Measurements from ENCODE around the gene KRTAP5-8.
"Not testable (repeated sequence)": the region's sequence is repeated elsewhere in the genome, so short reads cannot be mapped to it uniquely, and the experiment has no call there.

KRTAP5-8 gene, protein sequence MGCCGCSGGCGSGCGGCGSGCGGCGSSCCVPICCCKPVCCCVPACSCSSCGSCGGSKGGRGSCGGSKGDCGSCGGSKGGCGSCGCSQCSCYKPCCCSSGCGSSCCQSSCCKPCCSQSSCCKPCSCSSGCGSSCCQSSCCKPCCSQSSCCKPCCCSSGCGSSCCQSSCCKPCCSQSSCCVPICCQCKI

GRCh38 chr11:71537977-71538665, at the start of gene KRTAP5-8:
KRTAP5-8 (plus strand) TSS chr11:71538025; CDS start chr11:71538056, 31 bp downstream.
- in situ Hi-C loops (cut with MboI; ENCODE audit: low sequenced_read_pairs), result not testable (repeated sequence)

- in situ Hi-C loops (cut with MboI; ENCODE audit: low sequenced_read_pairs), result no loop called here
Measured at GRCh38 chr11:71488681-71489270, 49.0 kb upstream of the KRTAP5-8 start.

DNA sequence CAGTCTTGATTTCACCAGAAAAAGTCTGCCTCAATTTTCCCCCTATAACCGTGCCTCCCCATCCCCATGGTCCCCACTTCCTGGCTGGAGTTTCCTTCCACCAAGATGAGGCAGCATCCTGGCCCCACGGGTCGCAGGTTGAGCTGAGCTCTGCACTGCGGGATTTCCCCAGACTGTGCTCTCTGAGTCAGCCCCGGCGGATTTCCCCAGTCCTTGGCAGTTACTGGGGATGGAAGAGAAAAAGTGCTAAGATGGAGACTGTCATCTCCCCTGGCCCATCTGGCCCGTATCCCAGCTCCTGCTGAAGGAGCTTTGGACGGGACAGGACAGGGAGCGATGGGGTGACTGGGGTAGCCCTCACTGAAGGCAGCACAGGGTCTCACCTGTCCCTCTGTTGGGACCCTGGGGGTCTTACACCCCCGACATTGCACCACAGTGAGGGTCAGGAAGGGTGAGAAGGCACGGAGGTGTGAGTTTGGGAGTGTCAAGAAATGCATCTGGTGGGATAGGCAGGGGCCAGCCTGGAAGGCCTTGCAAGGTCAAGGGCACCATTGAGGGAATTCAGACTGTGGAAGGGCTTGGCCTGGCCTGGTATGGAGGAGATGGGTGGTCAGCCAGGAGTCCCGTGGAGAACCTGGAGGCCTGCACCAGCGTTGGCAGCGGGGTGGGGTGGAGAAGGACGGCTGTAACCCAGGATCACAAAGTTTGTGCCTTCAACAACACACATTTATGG, 48.3 kb upstream of the KRTAP5-8 start:
- in situ Hi-C loops (cut with MboI; ENCODE audit: low sequenced_read_pairs), result no loop called here

GRCh38 chr11:71490044-71490730, 47.6 kb upstream of the KRTAP5-8 start:
- in situ Hi-C loops (cut with MboI; ENCODE audit: low sequenced_read_pairs), result no loop called here

- in situ Hi-C loops (cut with MboI; ENCODE audit: low sequenced_read_pairs), result no loop called here
Measured at GRCh38 chr11:71490731-71491390, 47.0 kb upstream of the KRTAP5-8 start.

DNA sequence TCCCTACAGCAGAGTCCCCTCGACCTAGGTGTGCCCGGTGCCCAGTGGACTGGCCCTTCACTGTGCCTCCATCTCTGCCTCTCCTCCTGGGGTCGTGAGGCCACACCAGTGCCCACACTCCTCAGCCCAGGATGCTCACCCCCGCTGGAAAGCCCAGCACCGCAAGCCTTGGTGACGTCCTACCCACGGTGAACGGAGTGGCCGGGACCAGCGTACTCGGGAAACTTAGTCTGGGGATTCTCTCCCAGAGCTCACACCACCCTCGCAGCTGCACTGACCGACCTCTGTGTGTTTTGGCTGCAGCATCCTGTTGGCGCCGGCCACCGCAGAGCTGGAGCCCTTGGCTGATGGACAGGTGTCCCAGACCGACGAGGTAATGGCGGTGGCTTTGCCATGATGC, 46.3 kb upstream of the KRTAP5-8 start:
- in situ Hi-C loops (cut with MboI; ENCODE audit: low sequenced_read_pairs), result no loop called here

GRCh38 chr11:71491940-71492339, 45.9 kb upstream of the KRTAP5-8 start:
- in situ Hi-C loops (cut with MboI; ENCODE audit: low sequenced_read_pairs), result no loop called here

DNA sequence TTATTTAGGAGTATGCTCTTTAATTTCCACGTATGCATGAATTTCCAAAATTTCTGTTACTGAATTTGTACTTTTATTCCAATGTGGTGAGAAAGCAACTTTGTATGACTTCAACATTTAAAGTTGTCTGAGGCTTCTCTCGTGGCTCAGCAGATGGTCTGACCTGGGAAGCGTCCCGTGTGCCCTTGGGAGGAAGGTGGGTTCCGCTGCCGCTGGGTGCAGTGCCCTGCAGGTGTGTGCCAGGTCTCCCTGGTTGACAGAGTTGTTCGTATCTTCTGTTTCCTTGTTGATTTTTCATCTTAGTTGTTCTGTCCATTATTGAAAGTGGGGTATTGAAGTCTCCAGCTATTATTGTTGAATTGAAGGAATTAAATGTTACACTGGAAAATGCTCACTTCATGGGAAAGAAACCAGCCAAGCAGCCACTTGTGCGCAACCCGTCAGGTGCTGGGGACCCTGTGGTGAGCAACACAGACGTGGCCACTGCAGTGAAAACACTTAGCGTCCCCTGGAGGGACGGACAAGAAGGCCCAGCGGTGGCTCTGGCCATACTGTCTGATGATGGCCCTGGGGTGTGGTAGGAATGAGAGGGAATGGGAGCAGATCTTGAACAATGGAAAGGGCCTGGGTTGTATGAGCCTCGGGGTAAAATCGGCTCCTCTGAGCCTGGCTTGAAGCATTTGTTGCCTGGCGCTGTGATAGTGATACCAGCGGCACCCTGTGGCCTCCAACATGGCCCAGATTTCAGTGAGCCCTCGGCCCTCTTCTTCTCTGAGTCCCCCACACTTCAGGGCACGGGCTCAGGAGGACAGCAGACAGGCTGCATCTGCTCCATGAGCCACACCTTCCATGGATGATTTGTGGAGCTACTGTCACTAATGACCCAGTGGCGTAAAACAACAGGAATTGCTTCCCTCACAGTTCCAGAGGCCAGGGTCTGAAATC, 42.3 kb upstream of the KRTAP5-8 start:
- in situ Hi-C loops (cut with MboI; ENCODE audit: low sequenced_read_pairs), result no loop called here

GRCh38 chr11:71496421-71496820, 41.4 kb upstream of the KRTAP5-8 start:
- in situ Hi-C loops (cut with MboI; ENCODE audit: low sequenced_read_pairs), result no loop called here

- in situ Hi-C loops (cut with MboI; ENCODE audit: low sequenced_read_pairs), result no loop called here
Measured at GRCh38 chr11:71498091-71498490, 39.7 kb upstream of the KRTAP5-8 start.

DNA sequence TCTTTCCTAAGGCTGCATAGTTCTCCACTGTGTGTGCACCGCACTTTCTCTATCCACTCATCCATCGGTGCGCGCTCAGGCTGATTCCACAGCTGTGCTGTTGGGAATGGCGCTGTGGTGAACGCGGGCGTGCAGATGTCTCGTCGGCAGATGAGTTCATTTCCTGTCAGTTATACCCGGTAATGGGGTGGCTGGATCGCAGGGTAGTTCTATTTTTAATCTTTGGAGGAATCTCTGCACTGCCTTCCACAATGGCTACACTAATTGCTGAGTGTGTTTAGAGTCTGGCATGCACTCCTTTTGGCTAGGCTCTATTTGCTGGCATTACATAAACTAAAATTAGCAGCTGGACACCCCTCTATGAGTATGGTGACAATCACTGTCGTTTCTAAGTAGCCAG, 38.7 kb upstream of the KRTAP5-8 start:
- in situ Hi-C loops (cut with MboI; ENCODE audit: low sequenced_read_pairs), result no loop called here

DNA sequence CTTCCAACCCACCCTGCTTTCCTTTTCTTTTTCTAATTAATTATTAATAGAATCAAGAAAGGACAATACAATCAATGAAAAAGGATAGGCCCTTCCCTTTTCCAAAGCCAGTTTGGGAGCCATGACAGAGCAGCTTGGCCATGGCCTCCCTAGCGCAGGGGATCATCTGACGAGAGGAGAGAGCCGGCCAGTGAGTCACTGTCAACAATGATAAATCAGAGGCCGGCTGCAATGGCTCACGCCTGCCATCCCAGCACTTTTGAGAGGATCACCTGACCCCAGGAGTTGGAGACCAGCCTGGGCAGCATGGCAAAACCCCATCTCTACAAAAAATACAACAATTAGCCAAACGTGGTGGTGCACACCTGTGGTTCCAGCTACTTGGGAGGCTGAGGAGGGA, 38.3 kb upstream of the KRTAP5-8 start:
- in situ Hi-C loops (cut with MboI; ENCODE audit: low sequenced_read_pairs), result no loop called here

DNA sequence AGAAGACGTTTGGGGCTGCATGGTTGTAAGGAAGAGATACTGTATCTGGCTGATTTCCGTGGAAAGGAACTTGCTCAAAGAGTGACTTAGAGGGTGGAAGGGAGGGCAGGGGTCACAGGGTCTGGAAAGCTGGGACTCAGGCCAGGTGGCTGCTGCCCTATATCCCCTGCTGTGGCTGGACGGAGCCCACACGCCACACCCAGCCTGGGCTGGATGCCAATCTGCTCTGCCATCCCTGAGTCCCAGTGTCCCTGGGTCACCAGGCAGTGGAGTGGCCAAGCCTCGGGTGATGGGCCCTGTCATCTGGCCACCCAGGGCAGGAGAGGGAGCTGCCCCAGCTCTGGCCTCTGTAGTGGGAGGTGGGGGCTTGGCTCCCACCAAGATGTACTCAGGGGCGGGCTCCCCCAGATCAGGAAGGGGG, 37.2 kb upstream of the KRTAP5-8 start:
- in situ Hi-C loops (cut with MboI; ENCODE audit: low sequenced_read_pairs), result no loop called here

GRCh38 chr11:71501071-71501985, 36.5 kb upstream of the KRTAP5-8 start:
- in situ Hi-C loops (cut with MboI; ENCODE audit: low sequenced_read_pairs), result no loop called here

DNA sequence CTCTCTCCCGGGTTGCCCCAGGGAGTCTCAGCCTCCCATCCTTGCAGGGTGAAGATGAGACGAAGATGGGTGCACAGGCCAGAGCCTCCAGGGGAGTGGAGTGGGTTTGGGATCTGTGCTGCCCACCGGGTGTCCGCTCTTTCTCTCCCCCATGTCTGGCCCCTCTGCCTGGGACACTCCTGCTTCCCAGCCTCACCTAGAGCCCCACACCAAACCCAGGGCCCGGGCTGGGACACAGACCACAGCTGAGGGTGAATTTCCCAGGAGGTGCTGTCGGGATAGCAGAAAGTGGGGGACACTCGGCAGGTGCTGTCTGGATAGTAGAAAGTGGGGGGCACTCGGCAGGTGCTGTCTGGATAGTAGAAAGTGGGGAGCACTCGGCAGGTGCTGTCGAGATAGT, 35.8 kb upstream of the KRTAP5-8 start:
- in situ Hi-C loops (cut with MboI; ENCODE audit: low sequenced_read_pairs), result no loop called here

GRCh38 chr11:71502871-71503435, 34.9 kb upstream of the KRTAP5-8 start:
- in situ Hi-C loops (cut with MboI; ENCODE audit: low sequenced_read_pairs), result no loop called here

GRCh38 chr11:71504531-71504930, 33.3 kb upstream of the KRTAP5-8 start:
- in situ Hi-C loops (cut with MboI; ENCODE audit: low sequenced_read_pairs), result no loop called here

GRCh38 chr11:71505001-71505400, 32.8 kb upstream of the KRTAP5-8 start:
- in situ Hi-C loops (cut with MboI; ENCODE audit: low sequenced_read_pairs), result no loop called here

Data from hTERT RPE-1 (cell line).